GDM1 (cell line): ENCODE results near the gene PRRC2C.
A peak's percentile ranks its signal among the peaks of the same experiment; 100 is the strongest.
"Not testable (repeated sequence)": the region's sequence is repeated elsewhere in the genome, so short reads cannot be mapped to it uniquely, and the experiment has no call there.

Experiments used
- DNase-seq: peaks from one replicate; lab custom pipeline; 2025; lab: John Stamatoyannopoulos, UW

PRRC2C gene

DNA sequence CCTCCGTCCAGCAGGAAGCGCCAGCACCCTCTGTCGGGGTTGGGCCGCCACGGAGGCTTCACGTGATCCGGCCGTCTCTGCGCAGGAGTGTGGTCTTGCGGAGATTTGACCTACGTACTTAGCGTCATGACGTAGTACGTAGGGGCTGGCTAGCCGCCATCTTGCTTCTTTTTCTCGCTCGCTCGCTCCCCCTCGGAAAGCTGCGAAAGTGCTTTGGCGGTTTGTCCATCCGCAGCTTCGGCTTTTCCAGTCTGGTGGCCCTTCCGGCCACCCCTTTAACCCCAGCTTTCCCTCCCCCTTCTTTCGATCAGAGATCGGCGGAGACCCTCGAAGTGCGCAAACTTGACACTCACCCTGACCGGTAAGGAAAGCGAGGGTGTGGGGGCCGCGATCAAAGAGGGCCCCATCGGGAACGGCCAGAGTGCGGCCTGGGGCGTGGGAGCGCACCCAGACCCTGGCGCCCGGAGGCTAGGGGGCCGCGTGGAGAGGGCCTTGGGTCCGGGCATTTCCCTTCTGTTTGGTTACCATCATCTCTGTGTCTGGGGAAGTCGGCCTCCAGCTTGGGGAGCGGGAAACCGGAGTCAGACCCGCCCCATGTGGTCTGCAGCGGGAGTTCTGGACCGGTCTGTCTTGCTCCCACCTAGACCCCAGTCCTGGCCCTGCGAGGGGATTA is at the start of gene PRRC2C:
Gene PRRC2C, plus strand, starts transcription at position 156 of the 673 bp plus-strand sequence. CDS start 26,559 bp downstream, outside the sequence.
- peak; percentile 95 for DNase-seq

DNA sequence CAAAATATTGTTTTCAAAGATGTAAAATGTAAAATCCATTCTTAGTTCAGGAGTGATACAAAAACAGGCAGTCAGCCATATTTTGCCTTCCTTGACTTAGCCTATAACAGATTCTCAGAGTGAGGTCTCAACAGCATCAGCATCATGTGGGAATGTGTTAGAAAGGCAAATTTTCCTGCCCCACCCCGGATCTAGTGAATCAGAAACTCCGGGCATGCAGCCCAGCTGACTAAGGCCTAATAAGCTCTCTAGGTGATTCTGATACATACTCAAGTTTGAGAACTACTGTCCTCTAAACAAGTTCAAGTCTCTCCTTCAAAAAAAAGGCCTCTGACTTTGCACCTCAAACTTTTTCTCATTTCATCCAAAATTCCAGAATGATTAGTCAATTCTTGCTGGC is 46.9 kb upstream of the PRRC2C start:
- DNase-seq, result no peak

DNA sequence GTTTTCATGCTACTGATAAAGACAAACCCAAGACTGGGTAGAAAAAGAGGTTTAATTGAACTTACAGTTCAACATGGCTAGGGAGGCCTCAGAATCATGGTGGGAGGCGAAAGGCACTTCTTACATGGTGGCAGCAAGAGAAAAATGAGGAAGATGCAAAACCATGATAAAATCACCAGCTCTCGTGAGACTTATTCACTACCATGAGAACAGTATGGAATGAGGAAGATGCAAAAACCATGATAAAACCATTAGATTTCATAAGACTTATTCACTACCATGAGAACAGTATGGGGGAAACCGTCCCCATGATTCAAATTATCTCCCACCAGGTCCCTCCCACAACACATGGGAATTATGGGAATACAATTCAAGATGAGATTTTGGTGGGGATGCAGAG is 45.1 kb upstream of the PRRC2C start:
- DNase-seq, result not testable (repeated sequence)

DNA sequence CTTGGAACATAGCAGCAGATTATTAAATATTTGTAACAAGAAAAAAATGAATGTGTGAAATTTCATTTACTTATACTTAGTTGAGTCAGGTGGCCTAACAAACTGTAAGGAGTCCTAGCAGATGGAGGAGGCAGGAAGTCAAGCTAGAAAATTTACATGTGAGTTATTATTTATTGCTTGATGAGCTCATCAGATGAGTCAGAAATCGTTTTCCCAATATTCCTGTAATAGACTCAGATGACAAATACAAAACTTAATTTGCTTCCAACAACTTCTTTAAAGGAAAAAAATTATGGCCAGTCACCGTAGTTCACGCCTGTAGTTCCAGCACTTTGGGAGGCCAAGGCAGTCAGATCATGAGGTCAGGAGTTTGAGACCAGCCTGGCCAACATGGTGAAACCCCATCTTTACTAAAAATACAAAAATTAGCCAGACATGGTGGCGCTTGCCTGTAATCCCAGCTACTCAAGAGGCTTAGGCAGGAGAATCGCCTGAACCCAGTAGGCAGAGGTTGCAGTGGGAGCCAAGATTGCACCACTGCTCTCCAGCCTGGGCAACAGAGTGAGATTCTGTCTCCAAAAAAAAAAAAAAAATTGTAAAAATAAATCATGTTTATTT is 43.9 kb upstream of the PRRC2C start:
- not testable (repeated sequence) for DNase-seq

DNA sequence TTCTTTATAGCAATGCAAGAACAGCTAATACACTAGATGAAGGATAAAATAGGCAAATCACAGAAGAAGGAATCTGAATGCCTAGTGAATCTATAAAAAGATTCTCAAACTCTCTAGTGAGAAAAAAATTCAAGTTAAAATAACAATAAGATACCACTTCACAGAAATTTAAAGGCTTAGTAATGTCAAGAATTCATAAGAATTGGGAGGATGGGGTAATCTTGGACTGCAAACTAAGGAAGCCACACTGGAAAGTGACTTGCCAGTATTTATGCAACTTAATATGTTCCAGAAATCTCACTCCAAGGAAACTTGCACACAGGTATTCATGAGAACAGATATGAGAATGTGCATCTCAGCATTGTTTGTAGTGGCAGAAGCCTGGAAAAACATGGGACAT is 38.9 kb upstream of the PRRC2C start:
- DNase-seq, result no peak

DNA sequence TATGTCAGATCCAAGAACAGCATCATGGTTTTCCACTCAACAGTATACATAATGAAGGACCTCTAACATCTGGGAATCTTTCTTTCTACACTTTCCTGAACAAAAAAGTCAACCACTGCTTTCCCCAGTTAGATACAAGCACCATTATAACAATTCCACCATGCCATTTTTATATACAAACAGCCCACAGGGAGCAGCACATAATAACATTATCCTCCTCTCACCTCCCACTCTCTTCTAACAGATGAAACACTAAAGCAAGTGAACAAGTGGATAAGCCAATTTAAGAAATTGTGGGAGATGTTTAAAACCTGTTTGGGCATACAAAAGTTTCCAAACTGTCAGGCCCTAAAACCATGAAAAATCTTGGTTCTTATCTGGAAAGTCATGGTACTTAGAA is 29.4 kb upstream of the PRRC2C start:
- no peak for DNase-seq

DNA sequence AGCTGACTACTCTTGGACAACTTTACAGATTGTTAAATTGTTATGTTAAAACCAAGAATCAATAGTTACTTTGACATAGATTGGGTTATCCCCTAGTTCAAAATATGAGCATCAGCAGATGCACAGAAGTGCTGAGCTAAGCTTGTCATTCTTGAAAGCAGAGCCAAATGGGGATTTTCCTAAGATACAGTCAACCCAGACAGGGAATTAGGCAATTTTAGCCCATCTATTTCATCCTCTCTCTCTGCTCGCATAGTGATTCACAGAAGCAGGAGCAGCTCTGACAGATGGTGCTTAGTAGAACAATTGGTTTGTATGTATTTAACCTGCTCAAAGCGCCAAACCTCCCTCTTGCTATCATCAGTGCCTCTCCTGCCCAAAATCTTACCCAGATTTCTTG is 27.9 kb upstream of the PRRC2C start:
- DNase-seq, result no peak

DNA sequence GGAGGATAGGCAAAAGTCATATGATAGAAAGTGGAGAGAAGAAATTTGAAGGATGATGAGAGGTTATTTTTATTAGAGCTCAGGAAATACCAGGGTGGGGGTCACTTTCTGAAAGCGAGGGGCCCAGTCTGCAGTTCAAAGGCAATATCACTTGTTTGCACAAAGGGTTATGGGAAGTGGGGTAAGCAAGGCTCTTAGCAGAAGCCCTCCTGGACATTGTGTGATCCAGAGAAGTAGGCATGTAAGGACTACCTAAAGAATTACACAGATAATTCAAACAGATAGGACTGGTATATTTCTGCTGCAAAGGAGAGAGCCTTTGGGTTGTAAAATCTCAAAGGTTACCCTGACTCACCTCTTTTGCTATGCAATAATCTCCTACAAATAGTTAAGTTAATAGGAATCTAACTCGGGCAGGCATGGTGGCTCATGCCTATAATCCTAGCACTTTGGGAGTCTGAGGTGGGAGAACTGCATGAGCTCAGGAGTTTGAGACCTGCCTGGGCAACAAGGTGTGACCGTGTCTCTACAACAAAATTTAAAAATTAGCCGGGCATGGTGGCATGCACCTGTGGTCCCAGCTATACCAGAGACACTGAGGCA is 25.2 kb upstream of the PRRC2C start:
- DNase-seq, result no peak

DNA sequence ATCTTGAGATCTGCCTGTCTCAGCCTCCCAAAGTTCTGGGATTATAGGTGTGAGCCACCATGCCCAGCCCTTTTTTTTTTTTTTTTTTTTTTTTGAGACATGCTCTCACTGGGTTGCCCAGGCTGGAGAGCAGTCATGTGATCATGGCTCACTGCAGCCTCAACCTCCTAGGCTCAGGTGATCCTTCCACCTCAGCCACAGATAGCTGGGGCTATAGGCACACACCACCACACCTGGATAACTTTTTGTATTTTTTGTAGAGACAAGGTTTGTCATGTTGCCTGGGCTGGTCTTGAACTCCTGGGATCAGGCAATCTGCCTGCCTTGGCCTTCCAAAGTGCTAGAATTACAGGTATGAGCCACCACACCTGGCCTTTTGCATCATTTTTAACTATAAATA is 17.7 kb upstream of the PRRC2C start:
- no peak for DNase-seq

GRCh38 chr1:171468120-171468750 is 17.1 kb upstream of the PRRC2C start:
- DNase-seq, result no peak

- DNase-seq, result no peak
These were observed 14.6 kb upstream of the PRRC2C start for GRCh38 chr1:171470726-171471125.

DNA sequence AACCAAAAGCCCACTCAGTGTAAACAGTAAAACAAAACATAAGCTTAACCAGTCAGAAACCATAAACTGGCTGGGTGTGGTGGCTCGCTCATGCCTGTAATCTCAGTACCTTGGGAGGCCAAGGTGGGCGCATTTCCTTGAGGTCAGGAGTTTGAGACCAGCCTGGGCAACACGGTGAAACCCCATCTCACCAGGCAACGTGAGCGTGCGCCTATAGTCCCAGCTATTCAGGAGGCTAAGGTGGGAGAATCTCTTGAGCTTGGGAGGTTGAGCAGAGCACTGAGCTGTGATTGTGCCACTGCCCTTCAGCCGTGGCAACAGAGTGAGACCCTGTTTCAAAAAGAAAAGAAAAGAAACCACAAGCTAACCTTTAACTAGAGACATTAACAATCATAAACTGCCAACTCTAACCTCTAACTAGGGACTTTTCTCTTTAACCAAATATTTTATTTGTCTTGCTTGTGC is 13.1 kb upstream of the PRRC2C start:
- DNase-seq, result no peak

DNA sequence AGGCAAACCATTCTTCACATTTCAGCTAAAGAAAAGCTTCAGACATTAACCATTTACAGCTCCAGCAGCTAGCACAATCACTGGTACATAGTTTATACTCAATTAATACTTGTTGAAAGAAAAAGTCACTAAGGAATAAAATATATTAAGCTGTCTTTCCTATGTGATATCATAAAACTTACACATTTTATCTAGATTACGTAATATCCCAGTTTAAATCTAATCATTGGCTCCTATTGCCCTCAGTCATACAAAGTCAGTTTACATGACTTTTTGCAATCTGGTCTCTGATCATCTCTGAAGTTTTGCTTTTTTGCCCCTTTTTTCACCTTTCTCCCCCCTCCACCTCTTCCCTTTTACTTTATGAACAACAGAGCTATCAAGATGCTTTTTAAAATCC is 8.5 kb upstream of the PRRC2C start:
- no peak for DNase-seq

GRCh38 chr1:171477804-171478203 is 7.5 kb upstream of the PRRC2C start:
- no peak for DNase-seq

DNA sequence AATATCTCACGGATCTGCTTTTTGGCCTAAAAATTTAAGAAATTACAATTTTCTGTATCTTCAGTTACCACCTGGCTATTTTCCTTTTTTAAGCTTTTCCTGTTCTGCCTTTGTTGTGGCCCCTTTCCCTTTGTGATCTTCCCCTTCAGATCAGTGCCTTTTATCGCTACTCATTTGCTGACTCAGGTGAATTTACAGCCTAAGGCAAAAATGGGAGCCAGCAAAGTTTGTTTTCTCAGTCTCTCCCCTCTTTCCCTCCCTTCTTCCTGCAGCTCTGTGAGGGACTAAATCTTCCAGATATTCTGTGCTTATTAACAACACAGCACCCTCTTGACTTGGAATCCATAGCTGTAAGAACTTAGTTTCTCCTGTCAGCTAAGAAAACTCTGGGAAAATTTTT is 5.3 kb upstream of the PRRC2C start:
- no peak for DNase-seq

DNA sequence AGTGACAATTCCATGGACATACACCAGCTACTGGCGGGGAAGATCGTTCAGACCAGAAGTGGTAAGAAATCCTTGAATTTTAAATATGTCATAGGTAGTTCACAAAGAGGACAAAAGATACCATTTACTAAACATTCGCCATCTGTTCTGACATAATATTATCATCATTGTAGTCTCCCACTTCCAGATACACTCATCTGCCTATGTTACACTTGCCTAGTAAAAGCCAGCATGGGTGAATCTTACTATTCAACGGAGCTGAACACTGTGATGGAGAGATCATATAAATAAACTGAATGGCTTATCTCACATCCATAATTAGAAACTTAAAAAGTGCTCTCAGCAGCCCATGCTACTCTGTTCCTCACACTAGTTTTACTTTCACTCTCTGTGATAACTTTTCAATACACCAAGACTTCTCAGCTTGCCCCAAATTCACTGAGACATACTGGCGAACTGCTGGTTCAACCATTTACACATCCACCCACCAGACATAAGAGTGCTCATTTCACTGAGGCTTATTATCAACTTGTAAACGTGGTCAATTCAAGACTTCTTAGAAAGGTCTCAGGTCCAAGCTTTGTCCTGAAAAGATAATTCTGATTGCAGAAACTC is 463 bp upstream of the PRRC2C start:
- no peak for DNase-seq

DNA sequence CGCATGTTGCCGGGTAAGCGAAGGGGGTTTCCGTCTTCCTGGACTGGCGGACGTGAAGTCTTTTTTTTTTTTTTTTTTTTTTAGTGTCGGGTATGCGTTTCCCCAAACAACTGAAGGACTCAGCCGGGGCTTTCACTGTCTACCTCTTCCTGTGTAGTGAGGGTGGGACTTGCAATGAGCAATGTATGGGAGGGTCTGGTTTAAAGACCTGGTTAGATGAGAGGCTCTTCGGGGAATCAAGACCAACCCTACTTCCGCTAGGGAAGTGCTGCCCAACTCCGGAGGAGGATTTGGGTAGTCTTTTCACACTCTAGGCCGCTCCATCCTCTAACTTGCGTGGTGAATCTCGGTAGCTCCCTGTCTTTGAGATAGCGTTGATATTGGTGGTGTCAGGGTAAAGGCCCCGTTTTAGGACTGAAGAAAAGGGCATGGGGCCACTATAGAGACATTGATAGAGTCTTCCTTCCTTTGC is 754 bp downstream of the PRRC2C start:
- DNase-seq, result peak; percentile 38

DNA sequence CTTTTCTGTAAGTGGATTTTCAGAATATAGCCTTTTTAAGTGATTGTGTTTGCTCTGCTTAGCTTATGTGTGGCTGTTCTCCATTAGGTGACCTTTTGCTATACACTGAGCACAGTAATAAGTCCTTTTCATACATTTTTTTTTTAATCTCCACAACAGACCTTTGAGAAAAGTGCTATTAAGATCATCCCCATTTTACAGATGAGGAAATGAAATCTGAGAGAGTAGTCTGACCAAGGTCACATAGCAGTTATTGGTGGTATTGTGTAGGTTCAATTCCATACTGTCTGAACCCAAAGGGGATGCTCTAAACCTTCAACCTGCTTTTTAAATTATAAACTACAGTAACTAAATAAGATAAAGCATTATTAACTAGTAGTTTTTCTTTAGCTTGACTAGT is 1.7 kb downstream of the PRRC2C start:
- DNase-seq, result no peak

- no peak for DNase-seq
These were observed 3.0 kb downstream of the PRRC2C start for GRCh38 chr1:171488190-171488929.

DNA sequence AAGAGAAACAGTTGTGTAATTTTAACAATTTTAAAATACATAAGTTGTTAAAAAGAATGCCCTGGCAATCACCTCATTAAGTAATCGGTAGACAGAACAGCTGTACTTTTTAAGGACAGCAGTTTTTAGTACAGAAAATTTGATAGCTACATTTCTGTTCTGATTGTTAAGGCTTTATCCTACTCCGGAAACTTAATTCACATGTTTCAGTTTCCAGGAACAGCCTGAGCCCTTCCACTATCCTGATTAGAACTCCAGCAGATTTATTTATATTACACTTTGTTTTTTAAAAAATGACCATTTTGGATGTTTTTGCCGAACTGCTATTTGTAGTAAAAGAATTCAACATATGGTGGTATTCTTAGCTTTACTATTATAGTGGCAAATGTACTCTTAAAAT is 8.7 kb downstream of the PRRC2C start:
- DNase-seq, result no peak

- DNase-seq, result no peak
These were observed 10.1 kb downstream of the PRRC2C start for GRCh38 chr1:171495444-171495843.

DNA sequence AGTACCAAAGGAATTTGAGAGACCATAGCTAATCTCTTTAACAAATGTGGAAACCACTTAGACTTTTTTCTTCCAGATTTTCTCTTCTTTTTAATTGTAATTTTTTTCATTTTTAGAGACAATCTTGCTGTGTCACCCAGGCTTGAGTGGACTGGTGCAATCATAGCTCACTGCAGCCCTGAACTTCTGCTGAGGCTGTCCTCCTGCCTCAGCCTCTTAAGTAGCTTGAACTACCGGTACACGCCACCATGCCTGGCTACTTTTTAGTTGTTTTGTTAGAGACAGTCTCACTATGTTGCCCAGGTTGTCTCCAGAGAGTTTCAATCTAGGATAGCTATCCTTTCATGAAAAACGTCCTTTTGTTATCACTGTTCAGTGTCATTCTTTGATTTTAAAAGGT is 15.0 kb downstream of the PRRC2C start:
- DNase-seq, result no peak
